ENCODE results near the gene CCDC86. TPM values are rescaled to one million over a fixed set of nuclear protein-coding genes. Genes with fewer than 3 reads are reported as not detected.
A peak's percentile ranks its signal among the peaks of the same experiment; 100 is the strongest.

CCDC86 gene, protein sequence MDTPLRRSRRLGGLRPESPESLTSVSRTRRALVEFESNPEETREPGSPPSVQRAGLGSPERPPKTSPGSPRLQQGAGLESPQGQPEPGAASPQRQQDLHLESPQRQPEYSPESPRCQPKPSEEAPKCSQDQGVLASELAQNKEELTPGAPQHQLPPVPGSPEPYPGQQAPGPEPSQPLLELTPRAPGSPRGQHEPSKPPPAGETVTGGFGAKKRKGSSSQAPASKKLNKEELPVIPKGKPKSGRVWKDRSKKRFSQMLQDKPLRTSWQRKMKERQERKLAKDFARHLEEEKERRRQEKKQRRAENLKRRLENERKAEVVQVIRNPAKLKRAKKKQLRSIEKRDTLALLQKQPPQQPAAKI
- 10 to 100 TPM; 32.5 to 46.3 (median 40.3) TPM for total RNA-seq

DNA sequence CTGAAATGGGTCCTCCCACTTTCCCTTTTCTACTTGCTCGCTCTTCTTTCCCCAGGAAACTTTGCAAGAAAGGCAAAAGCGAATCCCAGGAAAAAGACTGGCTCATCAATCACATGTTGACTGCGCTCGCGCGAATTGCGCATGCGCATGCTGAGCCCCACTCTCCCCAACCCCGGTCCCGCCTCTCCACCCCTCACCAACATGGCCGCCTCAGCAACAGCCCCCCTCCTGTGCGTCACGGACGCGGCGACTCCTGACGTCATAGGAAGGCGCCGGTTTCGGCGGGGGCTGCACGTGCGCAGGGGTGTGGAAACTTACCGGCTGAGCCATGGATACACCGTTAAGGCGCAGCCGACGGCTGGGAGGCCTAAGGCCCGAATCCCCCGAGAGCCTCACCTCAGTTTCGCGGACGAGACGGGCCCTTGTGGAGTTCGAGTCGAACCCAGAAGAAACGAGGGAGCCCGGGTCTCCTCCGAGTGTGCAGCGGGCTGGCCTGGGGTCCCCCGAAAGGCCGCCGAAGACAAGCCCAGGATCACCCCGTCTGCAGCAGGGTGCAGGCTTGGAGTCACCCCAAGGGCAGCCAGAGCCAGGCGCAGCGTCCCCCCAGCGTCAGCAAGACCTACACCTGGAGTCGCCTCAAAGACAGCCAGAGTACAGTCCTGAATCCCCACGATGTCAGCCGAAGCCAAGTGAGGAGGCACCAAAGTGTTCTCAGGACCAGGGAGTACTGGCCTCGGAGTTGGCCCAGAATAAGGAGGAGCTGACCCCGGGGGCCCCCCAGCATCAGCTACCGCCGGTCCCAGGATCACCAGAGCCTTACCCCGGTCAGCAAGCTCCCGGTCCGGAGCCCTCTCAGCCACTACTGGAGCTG, at the start of gene CCDC86:
CCDC86 (plus strand) TSS at position 317 of the 871 bp plus-strand sequence; CDS start at position 329, 12 bp downstream.
- Histone ChIP-seq H3K9me3 (no peaks in the 10 kb centered on the region), H3K27me3 (no peaks in the 10 kb centered on the region), H3K36me3 (no peaks in the 10 kb centered on the region), H3K27ac (peak within 1 kb of the TSS; percentile 58), H3K4me1 (peaks cover 41% of the 10 kb centered on the region), H3K4me3 (peak within 1 kb of the TSS; percentile 86)
- peak; percentile 98 for DNase-seq (ENCODE audit: low spot score in 2 of 2)
- TF ChIP-seq POLR2A (IDR thresholded peaks at IDR 0.05): no peak
- TF ChIP-seq, protein P1, sequence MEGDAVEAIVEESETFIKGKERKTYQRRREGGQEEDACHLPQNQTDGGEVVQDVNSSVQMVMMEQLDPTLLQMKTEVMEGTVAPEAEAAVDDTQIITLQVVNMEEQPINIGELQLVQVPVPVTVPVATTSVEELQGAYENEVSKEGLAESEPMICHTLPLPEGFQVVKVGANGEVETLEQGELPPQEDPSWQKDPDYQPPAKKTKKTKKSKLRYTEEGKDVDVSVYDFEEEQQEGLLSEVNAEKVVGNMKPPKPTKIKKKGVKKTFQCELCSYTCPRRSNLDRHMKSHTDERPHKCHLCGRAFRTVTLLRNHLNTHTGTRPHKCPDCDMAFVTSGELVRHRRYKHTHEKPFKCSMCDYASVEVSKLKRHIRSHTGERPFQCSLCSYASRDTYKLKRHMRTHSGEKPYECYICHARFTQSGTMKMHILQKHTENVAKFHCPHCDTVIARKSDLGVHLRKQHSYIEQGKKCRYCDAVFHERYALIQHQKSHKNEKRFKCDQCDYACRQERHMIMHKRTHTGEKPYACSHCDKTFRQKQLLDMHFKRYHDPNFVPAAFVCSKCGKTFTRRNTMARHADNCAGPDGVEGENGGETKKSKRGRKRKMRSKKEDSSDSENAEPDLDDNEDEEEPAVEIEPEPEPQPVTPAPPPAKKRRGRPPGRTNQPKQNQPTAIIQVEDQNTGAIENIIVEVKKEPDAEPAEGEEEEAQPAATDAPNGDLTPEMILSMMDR (IDR thresholded peaks at IDR 0.05): no peak
- no peak for TF ChIP-seq EP300 (IDR thresholded peaks at IDR 0.05)
- TF ChIP-seq POLR2AphosphoS5 (IDR thresholded peaks at IDR 0.05): peak in 2 of 3 donors; percentile 93 to 98
- WGBS: 1% methylated on average over 32 of the region's 57 CpGs

DNA sequence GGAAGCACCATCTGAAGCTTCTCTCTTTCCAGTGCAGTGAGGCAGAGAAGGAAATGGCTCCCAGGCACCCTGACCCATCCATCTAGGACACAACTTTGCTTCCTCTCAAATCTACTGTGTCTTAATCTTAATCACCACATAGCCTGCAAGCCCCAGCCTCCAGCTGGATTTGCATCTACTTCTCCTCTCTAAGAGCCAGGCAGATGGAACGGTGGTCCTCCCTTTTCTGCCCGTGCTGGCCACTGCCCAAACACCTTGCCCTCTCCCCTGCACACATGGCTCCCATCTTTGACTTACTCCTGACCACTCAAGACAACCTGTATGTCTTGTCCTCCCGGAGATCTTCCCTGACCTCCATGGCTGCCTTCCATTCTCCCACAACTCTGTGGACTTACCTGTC, 49.4 kb upstream of the CCDC86 start:
- DNase-seq (ENCODE audit: low spot score in 2 of 2): no peak
- H3K4me3 ChIP-seq: no peak overlapping the region
- peaks cover 7% of the 10 kb centered on the region for H3K27me3 ChIP-seq
- no peaks in the 10 kb centered on the region for H3K36me3 ChIP-seq
- no peaks in the 10 kb centered on the region for H3K4me1 ChIP-seq
- no peak for TF ChIP-seq POLR2A (IDR thresholded peaks at IDR 0.05)
- TF ChIP-seq POLR2AphosphoS5 (IDR thresholded peaks at IDR 0.05): no peak
- no peak for TF ChIP-seq EP300 (IDR thresholded peaks at IDR 0.05)
- TF ChIP-seq, protein P1 (IDR thresholded peaks at IDR 0.05): no peak
- 85% methylated on average over 3 of the region's 3 CpGs for WGBS
- H3K27ac ChIP-seq: no peak overlapping the region
- no peaks in the 10 kb centered on the region for H3K9me3 ChIP-seq

DNA sequence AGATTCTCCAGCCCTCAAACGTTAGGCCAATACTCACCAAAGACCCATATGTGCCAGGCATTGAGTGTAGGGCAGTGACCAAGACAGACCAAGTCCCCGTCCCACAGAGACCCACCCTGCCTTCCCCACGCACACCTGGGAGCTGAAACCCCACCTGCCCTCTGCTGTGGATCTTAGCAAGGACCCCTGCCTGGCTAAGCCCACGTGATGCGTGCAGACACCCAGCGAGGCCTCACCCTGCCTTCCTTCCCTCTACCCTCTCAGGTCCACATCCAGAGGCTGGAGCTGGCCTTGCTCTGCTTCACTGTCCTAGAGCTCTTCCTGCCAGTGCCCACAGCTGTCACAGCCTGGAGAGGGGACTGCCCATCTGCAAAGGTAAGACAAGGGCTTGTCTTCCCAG, 46.6 kb upstream of the CCDC86 start:
- TF ChIP-seq POLR2A (IDR thresholded peaks at IDR 0.05) (no peak), POLR2AphosphoS5 (IDR thresholded peaks at IDR 0.05) (no peak), EP300 (IDR thresholded peaks at IDR 0.05) (no peak)
- TF ChIP-seq, protein P1 (IDR thresholded peaks at IDR 0.05): no peak
- no peaks in the 10 kb centered on the region for H3K4me1 ChIP-seq
- 62% methylated on average over 5 of the region's 6 CpGs for WGBS
- no peak overlapping the region for H3K4me3 ChIP-seq
- no peaks in the 10 kb centered on the region for H3K9me3 ChIP-seq
- peaks cover 13% of the 10 kb centered on the region for H3K27me3 ChIP-seq
- DNase-seq (ENCODE audit: low spot score in 2 of 2): no peak
- H3K27ac ChIP-seq: no peak overlapping the region
- H3K36me3 ChIP-seq: no peaks in the 10 kb centered on the region

DNA sequence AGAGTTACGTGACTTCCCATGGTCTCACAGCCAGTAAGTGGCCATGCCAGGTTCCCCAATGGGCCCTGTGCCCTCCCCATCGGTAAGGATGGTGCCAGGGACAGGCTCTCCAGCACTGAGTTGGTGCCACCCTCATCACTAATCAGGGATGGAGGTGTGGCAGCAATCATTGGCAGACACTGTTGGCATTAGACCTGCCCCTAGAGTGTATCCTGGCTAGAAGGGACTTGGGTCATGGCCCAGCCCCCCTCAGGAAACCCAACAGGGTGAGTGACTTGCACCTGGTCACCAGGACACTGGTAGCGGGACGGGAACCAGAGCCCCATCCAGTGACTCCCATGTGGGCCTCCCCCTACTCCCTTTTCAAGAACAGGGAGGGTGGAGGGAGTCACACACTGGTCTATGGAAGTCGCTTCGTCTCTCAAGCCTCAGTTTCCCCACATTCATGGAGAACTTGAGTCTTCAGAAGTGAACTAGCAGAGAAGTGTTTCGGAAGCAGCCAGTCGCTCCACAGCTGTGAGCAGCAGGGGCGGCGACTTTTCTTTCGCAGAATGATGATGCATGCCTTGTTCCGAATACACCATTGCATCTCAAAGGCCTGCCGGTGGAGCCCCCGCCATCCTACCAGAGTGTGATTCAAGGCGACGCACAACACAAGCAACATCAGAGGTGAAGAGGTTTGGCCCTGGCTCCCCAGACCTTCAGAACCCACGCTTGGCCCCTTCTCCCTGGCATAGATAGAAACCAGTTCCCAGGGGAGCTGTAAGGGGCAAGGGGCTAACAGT, 43.9 kb upstream of the CCDC86 start:
- no peak for DNase-seq (ENCODE audit: low spot score in 2 of 2)
- Histone ChIP-seq H3K27ac (no peak overlapping the region), H3K27me3 (peaks cover 6% of the 10 kb centered on the region), H3K4me1 (no peaks in the 10 kb centered on the region), H3K9me3 (no peaks in the 10 kb centered on the region), H3K36me3 (no peaks in the 10 kb centered on the region), H3K4me3 (no peak overlapping the region)
- TF ChIP-seq, protein P1 (IDR thresholded peaks at IDR 0.05): no peak
- no peak for TF ChIP-seq POLR2A (IDR thresholded peaks at IDR 0.05)
- TF ChIP-seq EP300 (IDR thresholded peaks at IDR 0.05): no peak
- no peak for TF ChIP-seq POLR2AphosphoS5 (IDR thresholded peaks at IDR 0.05)
- WGBS: 86% methylated on average over 16 of the region's 17 CpGs
